SH-SY5Y (cell line): ENCODE data around the gene BUB1.

Experiments used
- GATA2 ChIP-seq: IDR thresholded peaks from 2 replicates; pipeline ENCODE4 v1.6.1; 2011; ENCODE audit warnings: mild to moderate bottlenecking, low read depth, low read length
- GATA3 ChIP-seq: IDR thresholded peaks from 2 replicates; pipeline ENCODE4 v1.6.1; 2011; ENCODE audit warnings: low read depth, mild to moderate bottlenecking, low read length, moderate library complexity

- no peak for TF ChIP-seq GATA2
- TF ChIP-seq GATA3, result no peak
Observed at GRCh38 chr2:110682872-110683271, 5.0 kb upstream of the BUB1 start.
